Measurements from ENCODE around the gene DLX1. TPM values are rescaled to one million over a fixed set of nuclear protein-coding genes. Genes with fewer than 3 reads are reported as not detected.

The DLX1 gene
- total and polyA plus RNA-seq, 2 experiments from 2014 or later = not detected

DNA sequence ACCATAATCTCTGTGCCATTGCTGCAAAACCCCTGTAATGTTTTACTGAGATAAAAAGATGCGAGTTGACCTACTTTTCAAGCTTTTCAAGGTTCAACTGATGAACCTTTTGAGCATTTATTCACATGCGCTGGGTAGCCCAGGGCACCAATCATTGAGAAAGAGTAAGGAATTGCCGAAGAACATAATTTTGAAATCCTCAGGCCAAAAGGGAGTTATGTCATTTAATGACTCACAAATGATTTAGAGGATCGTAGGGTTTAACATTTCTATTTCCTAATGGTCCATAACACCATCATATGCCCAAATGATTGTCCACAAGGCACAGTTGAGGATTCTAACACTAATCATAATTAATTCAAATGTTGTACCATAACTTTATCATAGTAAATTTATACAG, 20.2 kb upstream of the DLX1 start (continued):
- TF ChIP-seq, protein P1, sequence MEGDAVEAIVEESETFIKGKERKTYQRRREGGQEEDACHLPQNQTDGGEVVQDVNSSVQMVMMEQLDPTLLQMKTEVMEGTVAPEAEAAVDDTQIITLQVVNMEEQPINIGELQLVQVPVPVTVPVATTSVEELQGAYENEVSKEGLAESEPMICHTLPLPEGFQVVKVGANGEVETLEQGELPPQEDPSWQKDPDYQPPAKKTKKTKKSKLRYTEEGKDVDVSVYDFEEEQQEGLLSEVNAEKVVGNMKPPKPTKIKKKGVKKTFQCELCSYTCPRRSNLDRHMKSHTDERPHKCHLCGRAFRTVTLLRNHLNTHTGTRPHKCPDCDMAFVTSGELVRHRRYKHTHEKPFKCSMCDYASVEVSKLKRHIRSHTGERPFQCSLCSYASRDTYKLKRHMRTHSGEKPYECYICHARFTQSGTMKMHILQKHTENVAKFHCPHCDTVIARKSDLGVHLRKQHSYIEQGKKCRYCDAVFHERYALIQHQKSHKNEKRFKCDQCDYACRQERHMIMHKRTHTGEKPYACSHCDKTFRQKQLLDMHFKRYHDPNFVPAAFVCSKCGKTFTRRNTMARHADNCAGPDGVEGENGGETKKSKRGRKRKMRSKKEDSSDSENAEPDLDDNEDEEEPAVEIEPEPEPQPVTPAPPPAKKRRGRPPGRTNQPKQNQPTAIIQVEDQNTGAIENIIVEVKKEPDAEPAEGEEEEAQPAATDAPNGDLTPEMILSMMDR (conservative IDR thresholded peaks at IDR 0.05; ENCODE audit: low read depth in 2 of 2) = no peak
- no peak for TF ChIP-seq JUNB (IDR thresholded peaks at IDR 0.05; ENCODE audit: unreplicated experiment)
- TF ChIP-seq, protein P2, sequence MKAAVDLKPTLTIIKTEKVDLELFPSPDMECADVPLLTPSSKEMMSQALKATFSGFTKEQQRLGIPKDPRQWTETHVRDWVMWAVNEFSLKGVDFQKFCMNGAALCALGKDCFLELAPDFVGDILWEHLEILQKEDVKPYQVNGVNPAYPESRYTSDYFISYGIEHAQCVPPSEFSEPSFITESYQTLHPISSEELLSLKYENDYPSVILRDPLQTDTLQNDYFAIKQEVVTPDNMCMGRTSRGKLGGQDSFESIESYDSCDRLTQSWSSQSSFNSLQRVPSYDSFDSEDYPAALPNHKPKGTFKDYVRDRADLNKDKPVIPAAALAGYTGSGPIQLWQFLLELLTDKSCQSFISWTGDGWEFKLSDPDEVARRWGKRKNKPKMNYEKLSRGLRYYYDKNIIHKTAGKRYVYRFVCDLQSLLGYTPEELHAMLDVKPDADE (IDR thresholded peaks at IDR 0.05) = no peak
- no peak for TF ChIP-seq NANOG (IDR thresholded peaks at IDR 0.05; ENCODE audit: borderline replicate concordance)
- TF ChIP-seq EZH2phosphoT487 (IDR thresholded peaks at IDR 0.05; ENCODE audit: unreplicated experiment) = no peak
- TF ChIP-seq, protein P3, sequence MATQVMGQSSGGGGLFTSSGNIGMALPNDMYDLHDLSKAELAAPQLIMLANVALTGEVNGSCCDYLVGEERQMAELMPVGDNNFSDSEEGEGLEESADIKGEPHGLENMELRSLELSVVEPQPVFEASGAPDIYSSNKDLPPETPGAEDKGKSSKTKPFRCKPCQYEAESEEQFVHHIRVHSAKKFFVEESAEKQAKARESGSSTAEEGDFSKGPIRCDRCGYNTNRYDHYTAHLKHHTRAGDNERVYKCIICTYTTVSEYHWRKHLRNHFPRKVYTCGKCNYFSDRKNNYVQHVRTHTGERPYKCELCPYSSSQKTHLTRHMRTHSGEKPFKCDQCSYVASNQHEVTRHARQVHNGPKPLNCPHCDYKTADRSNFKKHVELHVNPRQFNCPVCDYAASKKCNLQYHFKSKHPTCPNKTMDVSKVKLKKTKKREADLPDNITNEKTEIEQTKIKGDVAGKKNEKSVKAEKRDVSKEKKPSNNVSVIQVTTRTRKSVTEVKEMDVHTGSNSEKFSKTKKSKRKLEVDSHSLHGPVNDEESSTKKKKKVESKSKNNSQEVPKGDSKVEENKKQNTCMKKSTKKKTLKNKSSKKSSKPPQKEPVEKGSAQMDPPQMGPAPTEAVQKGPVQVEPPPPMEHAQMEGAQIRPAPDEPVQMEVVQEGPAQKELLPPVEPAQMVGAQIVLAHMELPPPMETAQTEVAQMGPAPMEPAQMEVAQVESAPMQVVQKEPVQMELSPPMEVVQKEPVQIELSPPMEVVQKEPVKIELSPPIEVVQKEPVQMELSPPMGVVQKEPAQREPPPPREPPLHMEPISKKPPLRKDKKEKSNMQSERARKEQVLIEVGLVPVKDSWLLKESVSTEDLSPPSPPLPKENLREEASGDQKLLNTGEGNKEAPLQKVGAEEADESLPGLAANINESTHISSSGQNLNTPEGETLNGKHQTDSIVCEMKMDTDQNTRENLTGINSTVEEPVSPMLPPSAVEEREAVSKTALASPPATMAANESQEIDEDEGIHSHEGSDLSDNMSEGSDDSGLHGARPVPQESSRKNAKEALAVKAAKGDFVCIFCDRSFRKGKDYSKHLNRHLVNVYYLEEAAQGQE (IDR thresholded peaks at IDR 0.05; ENCODE audit: unreplicated experiment) = no peak

DNA sequence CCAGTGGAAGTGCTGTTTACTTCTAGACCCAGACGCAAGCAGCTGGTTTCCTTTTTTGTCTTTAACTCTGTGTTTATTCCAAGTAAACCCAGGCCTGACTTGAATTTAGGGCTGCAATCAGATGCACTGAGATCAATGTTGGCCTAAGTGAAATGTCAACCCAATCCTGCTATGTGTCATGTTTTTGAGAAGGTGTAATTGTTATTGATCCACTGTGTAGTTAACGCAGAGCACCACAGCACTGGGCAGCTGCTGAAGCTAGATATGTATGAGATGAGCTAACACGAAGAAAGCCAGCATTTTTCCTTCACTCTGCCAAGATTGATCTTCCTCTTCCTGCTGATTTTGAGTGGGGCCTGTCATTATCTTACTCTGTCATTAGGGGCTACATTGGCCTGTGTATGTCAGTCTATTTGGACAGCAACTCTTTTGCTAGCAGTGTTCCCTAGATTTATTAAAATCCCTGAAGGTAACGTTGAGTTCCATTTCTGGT, 18.9 kb upstream of the DLX1 start:
- Histone ChIP-seq H3K36me3 (ENCODE audit: insufficient read depth) (no peaks in the 10 kb centered on the region), H3K27me3 (ENCODE audit: insufficient read depth) (no peaks in the 10 kb centered on the region), H3K4me1 (ENCODE audit: insufficient read depth) (no peaks in the 10 kb centered on the region), H2AFZ (no peak overlapping the region), H3F3A (replicated peaks; ENCODE audit: low read depth) (no peaks in the 10 kb centered on the region), H3K4me3 (no peak overlapping the region), H3K27ac (ENCODE audit: low read depth) (no peak overlapping the region), H4K20me1 (replicated peaks; ENCODE audit: insufficient read depth) (no peaks in the 10 kb centered on the region), H3K79me2 (replicated peaks; ENCODE audit: insufficient read depth) (no peaks in the 10 kb centered on the region), H3K4me2 (no peak overlapping the region), H3K9me2 (ENCODE audit: insufficient read depth) (no peaks in the 10 kb centered on the region)
- no peaks in the 10 kb centered on the region; the same call in 1 of the 3 replicates for H3K36me3 Mint-ChIP-seq (ENCODE audit: low read depth)
- H3K27me3 Mint-ChIP-seq (ENCODE audit: insufficient read depth, low read depth, poor library complexity) = no peaks in the 10 kb centered on the region
- H3K27ac Mint-ChIP-seq = no peak overlapping the region
- H3K9me3 Mint-ChIP-seq = no peaks in the 10 kb centered on the region
- H3K4me1 Mint-ChIP-seq = no peaks in the 10 kb centered on the region
- no peak overlapping the region for H3K4me3 Mint-ChIP-seq
- DNase-seq (ENCODE audit: low spot score) (no peak), ATAC-seq (no peak)
- TF ChIP-seq, protein P3 (IDR thresholded peaks at IDR 0.05; ENCODE audit: unreplicated experiment) = no peak
- TF ChIP-seq, protein P2 (IDR thresholded peaks at IDR 0.05) = no peak
- TF ChIP-seq POLR2AphosphoS5 (IDR thresholded peaks at IDR 0.05; ENCODE audit: low read depth) (no peak), ZNF331 (CRISPR knock-in tag; IDR thresholded peaks at IDR 0.05; ENCODE audit: low read depth) (no peak)

Measured in GM23338 (cell line).